ENCODE measurements around the gene GINM1. TPM values are rescaled to one million over a fixed set of nuclear protein-coding genes. Genes with fewer than 3 reads are reported as not detected.
A peak's percentile ranks its signal among the peaks of the same experiment; 100 is the strongest.

GINM1 gene
- total and polyA plus RNA-seq, 9 of the 15 experiments (the other 6 are each of a cell fraction or from before 2014, with no cell fraction given), result 5.0 to 19.3 (median 14.2) TPM

DNA sequence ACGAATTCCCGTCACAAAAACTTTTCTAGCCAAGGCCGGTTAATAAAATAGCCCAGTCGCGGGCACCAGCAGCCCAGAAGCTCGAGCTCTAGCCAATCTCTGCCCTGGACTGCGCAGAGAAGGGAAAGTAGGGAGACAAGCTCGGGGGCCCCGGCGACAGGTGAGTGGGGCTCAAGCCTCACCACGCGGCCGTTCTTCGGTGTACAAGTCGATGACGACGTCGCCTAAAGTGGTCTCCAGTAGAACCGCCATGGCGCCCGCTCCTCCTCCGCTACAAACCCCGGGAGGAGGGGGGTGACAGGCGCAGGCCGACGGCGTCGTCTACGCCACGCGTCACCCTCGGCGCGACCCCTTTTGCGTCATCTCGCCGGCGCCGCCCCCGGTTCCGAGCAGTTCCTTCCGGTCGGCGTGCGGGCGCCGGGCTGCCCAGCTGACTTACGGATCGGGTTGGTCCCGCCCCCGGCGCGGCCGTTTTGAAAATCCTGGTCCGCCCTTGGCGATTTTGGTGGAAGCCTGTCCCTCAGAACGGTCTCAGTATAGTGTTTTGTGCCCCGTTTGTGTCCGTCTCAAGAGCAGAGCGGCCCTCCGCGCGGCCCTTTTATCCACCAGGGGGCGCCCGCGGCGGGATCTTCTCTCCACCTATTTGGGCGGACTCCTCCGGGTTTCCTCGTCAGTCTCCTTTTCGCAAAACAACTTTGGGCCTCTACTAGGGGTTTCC is 20.3 kb upstream of the GINM1 start, which contains the start of gene PPIL4 (continued):
- TF ChIP-seq RBFOX2 (IDR thresholded peaks at IDR 0.05; ENCODE audit: low read depth, low read length) (peak; percentile 99), POLR3G (IDR thresholded peaks at IDR 0.05; ENCODE audit: extremely low read depth, insufficient read length, insufficient replicate concordance) (no peak), FOXJ2 (tag; IDR thresholded peaks at IDR 0.05) (0 out of 2 replicates have a peak, but pooled peaks have one; percentile 41), ZNF79 (CRISPR knock-in tag; IDR thresholded peaks at IDR 0.05; ENCODE audit: low read depth) (no peak), SIN3A (IDR thresholded peaks at IDR 0.05; ENCODE audit: borderline replicate concordance in 2 of 2, control insufficient read depth in 1 of 2, low read depth in 2 of 2, low read length in 2 of 2) (peak; percentile 94 to 100), ESRRA (IDR thresholded peaks at IDR 0.05; ENCODE audit: borderline replicate concordance, low read depth) (peak; percentile 45; the same call in 1 of the 2 replicates), ATF4 (CRISPR knock-in tag; IDR thresholded peaks at IDR 0.05) (peak; percentile 11; the same call in 1 of the 2 replicates), HNRNPL (IDR thresholded peaks at IDR 0.05; ENCODE audit: low read depth, low read length) (no peak), ZFP36 (IDR thresholded peaks at IDR 0.05; ENCODE audit: low read depth, low read length, partially characterized antibody) (no peak), RFX5 (IDR thresholded peaks at IDR 0.05; ENCODE audit: low read depth, low read length) (peak; percentile 71), SIN3B (IDR thresholded peaks at IDR 0.05; ENCODE audit: low read depth) (peak; percentile 100), ZNF639 (CRISPR knock-in tag; conservative IDR thresholded peaks at IDR 0.05 in 1 of 2, IDR thresholded peaks at IDR 0.05 in 1 of 2) (peak in 1 of 2 experiments; percentile 99; a peak in 2 of 4 replicates), NR2F6 (CRISPR knock-in tag; IDR thresholded peaks at IDR 0.05) (peak; percentile 65; the same call in 1 of the 2 replicates), ILK (tag; IDR thresholded peaks at IDR 0.05; ENCODE audit: borderline replicate concordance, low read depth) (no peak), SIX5 (IDR thresholded peaks at IDR 0.05; ENCODE audit: borderline replicate concordance in 1 of 2, insufficient read depth in 1 of 2, low read depth in 1 of 2, low read length in 2 of 2) (peak; percentile 42 to 57; a peak in 3 of 4 replicates), SMARCC2 (IDR thresholded peaks at IDR 0.05; ENCODE audit: low read depth) (0 out of 2 replicates have a peak, but pooled peaks have one; percentile 24), ZBTB17 (CRISPR knock-in tag; IDR thresholded peaks at IDR 0.05) (peak; percentile 72), MCM3 (IDR thresholded peaks at IDR 0.05) (no peak)
- TF ChIP-seq, protein P1, sequence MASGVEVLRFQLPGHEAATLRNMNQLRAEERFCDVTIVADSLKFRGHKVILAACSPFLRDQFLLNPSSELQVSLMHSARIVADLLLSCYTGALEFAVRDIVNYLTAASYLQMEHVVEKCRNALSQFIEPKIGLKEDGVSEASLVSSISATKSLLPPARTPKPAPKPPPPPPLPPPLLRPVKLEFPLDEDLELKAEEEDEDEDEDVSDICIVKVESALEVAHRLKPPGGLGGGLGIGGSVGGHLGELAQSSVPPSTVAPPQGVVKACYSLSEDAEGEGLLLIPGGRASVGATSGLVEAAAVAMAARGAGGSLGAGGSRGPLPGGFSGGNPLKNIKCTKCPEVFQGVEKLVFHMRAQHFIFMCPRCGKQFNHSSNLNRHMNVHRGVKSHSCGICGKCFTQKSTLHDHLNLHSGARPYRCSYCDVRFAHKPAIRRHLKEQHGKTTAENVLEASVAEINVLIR (CRISPR knock-in tag; IDR thresholded peaks at IDR 0.05), result peak; percentile 100
- TF ChIP-seq, protein P2, sequence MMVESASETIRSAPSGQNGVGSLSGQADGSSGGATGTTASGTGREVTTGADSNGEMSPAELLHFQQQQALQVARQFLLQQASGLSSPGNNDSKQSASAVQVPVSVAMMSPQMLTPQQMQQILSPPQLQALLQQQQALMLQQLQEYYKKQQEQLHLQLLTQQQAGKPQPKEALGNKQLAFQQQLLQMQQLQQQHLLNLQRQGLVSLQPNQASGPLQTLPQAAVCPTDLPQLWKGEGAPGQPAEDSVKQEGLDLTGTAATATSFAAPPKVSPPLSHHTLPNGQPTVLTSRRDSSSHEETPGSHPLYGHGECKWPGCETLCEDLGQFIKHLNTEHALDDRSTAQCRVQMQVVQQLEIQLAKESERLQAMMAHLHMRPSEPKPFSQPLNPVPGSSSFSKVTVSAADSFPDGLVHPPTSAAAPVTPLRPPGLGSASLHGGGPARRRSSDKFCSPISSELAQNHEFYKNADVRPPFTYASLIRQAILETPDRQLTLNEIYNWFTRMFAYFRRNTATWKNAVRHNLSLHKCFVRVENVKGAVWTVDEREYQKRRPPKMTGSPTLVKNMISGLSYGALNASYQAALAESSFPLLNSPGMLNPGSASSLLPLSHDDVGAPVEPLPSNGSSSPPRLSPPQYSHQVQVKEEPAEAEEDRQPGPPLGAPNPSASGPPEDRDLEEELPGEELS (CRISPR knock-in tag; IDR thresholded peaks at IDR 0.05; ENCODE audit: borderline replicate concordance), result no peak

Measured in K562 (cell line).